Measurements from ENCODE around the gene LDLRAD1. TPM values are rescaled to one million over a fixed set of nuclear protein-coding genes. Genes with fewer than 3 reads are reported as not detected.

The LDLRAD1 gene
- total RNA-seq, 2 donors from 2014 or later = 0.55 to 3.3 TPM

DNA sequence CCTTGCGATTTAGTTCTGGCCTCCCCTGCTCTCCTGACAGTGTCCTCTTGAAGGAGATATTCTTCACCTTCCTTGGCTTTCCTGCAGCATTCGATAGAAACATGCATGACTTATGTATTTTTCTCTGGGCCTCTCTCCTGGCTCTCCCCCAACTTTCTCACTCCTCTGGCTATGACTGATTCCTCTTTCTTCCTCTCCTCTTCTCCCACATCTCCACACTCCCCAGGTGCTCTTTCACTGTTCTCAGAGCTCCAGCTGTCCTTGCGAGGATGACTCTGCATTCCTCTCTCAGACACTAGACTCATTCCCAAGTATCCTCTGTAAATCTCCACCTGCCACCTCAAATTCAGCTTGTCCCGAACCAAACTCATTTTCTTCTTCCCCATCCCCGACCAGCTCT is 53.9 kb downstream of the LDLRAD1 start:
- intact Hi-C loops (cut with DNase I) = no loop called here
- no peak for DNase-seq (ENCODE audit: low spot score)
- Histone ChIP-seq H3K4me1 (replicated peaks) (no peaks in the 10 kb centered on the region), H3K27me3 (replicated peaks; ENCODE audit: insufficient read depth) (no peaks in the 10 kb centered on the region), H3K36me3 (peaks cover 0 to 18% of the 10 kb centered on the region in 2 donors), H3K9me3 (no peaks in the 10 kb centered on the region), H3K27ac (no peak overlapping the region), H3K4me3 (no peak overlapping the region)
- TF ChIP-seq POLR2AphosphoS5 (IDR thresholded peaks at IDR 0.05) = no peak
- TF ChIP-seq, protein P1, sequence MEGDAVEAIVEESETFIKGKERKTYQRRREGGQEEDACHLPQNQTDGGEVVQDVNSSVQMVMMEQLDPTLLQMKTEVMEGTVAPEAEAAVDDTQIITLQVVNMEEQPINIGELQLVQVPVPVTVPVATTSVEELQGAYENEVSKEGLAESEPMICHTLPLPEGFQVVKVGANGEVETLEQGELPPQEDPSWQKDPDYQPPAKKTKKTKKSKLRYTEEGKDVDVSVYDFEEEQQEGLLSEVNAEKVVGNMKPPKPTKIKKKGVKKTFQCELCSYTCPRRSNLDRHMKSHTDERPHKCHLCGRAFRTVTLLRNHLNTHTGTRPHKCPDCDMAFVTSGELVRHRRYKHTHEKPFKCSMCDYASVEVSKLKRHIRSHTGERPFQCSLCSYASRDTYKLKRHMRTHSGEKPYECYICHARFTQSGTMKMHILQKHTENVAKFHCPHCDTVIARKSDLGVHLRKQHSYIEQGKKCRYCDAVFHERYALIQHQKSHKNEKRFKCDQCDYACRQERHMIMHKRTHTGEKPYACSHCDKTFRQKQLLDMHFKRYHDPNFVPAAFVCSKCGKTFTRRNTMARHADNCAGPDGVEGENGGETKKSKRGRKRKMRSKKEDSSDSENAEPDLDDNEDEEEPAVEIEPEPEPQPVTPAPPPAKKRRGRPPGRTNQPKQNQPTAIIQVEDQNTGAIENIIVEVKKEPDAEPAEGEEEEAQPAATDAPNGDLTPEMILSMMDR (IDR thresholded peaks at IDR 0.05) = no peak
- no peak for TF ChIP-seq POLR2A (IDR thresholded peaks at IDR 0.05)
- 85% methylated on average over 5 of the region's 5 CpGs for WGBS

DNA sequence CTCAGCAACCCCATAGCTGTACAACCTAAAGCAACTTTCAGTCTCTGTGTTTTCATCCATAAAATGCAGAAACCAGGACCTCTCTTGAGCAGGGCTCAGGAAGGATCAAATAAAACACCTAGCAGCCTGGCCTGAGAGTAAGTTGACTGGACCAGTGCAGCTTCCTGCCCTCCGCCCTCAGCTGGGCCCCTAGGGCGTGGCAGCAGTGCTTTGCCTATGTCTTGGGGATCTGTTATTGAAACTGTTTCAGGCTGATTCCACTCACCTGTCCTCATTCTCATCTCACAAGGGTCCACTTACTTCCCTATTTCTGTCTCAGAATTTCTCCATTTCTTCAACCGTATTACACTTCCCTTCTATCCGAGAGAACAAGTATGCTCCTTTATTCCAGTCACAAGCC is 54.5 kb downstream of the LDLRAD1 start:
- TF ChIP-seq, protein P1 (IDR thresholded peaks at IDR 0.05) = no peak
- no peak for TF ChIP-seq POLR2A (IDR thresholded peaks at IDR 0.05)
- no peak for DNase-seq (ENCODE audit: low spot score)
- Histone ChIP-seq H3K36me3 (peaks cover 0 to 18% of the 10 kb centered on the region in 2 donors), H3K27ac (no peak overlapping the region), H3K4me1 (replicated peaks) (no peaks in the 10 kb centered on the region), H3K27me3 (replicated peaks; ENCODE audit: insufficient read depth) (no peaks in the 10 kb centered on the region), H3K4me3 (no peak overlapping the region), H3K9me3 (no peaks in the 10 kb centered on the region)
- intact Hi-C loops (cut with DNase I) = no loop called here
- WGBS = 88% methylated on average over 4 of the region's 4 CpGs

DNA sequence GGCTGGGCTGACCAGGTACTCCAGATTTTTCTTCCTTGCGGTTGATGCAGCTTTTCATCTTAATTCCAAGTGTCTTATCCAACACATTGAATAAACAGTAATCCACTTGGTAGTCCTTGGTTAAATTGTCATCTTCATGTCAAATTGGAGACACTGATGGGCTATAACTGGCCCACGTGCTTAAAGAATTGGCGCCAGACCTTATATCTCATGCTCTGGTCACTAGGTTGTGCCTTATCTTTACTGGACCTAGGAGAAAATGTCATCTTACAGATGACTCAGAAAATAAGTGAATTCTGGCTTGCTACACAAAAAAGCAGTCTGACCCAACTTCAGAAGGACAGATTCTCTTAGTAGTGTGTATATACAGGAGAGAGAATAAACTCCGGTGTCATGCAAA is 55.6 kb downstream of the LDLRAD1 start:
- Histone ChIP-seq H3K27ac (no peak overlapping the region), H3K36me3 (peaks cover 0 to 8% of the 10 kb centered on the region in 2 donors), H3K27me3 (replicated peaks; ENCODE audit: insufficient read depth) (no peaks in the 10 kb centered on the region), H3K4me3 (no peak overlapping the region), H3K4me1 (replicated peaks) (peaks cover 1% of the 10 kb centered on the region), H3K9me3 (no peaks in the 10 kb centered on the region)
- 97% methylated on average over 4 of the region's 4 CpGs for WGBS
- intact Hi-C loops (cut with DNase I) = no loop called here
- TF ChIP-seq POLR2A (IDR thresholded peaks at IDR 0.05) = no peak
- DNase-seq (ENCODE audit: low spot score) = no peak

DNA sequence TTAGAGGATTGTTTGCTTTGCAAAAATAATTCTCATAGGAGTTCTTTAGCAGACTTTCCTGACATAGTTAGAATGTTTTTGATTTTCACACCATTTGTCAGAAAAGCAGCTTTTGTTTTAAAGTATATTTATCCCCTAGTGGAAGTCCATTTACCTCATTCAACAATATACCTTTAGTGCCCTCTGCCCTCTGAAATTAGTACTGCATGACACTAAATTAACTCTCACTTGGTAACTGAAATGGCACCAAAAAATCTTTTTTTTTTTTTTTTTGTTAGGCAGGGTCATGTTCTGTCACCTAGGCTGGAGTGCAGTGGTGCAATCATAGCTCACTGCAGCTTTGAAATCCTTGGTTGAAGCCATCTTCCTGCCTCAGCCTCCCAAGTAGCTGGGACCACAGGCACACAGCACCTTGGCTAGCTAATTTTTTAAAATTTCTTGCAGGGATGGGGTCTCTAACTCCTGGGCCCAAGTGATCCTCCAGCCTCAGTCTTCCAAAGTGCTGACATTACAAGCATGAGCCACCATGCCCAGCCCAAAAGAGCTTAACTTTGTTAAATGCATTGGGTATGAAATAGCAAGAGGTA is 58.2 kb downstream of the LDLRAD1 start:
- H3K4me3 ChIP-seq = no peak overlapping the region
- H3K9me3 ChIP-seq = no peaks in the 10 kb centered on the region
- H3K4me1 ChIP-seq (replicated peaks) = peaks cover 6% of the 10 kb centered on the region
- no peak overlapping the region for H3K27ac ChIP-seq
- no peak for DNase-seq (ENCODE audit: low spot score)
- intact Hi-C loops (cut with DNase I) = no loop called here
- TF ChIP-seq, protein P1 (IDR thresholded peaks at IDR 0.05) = peak; percentile 12 to 79 (median 64)
- no peak for TF ChIP-seq POLR2A (IDR thresholded peaks at IDR 0.05)
- H3K36me3 ChIP-seq = no peaks in the 10 kb centered on the region
- H3K27me3 ChIP-seq (replicated peaks; ENCODE audit: insufficient read depth) = no peaks in the 10 kb centered on the region

Small RNA genes lying within 50 kb of the gene (microRNA-seq; reads per million reads assigned to microRNA genes)
- gene MIR4781 = 0.92 reads per million, percentile 7 among the genes with 10 or more reads in this experiment

Other genes starting within 250 kb of the LDLRAD1 start
- 10 to 100 TPM; 15.3 to 20.6 TPM for gene NDC1, start 179.9 kb downstream of the LDLRAD1 start, total RNA-seq
- 100 to 1,000 TPM in 1 of 2 donors, 10 to 100 TPM in 1; 40.0 to 105 TPM for gene YIPF1, start 128.4 kb downstream of the LDLRAD1 start, total RNA-seq
- gene DIO1, start 124.0 kb downstream of the LDLRAD1 start, total RNA-seq = under 1 TPM in 1 of 2 donors, not detected in 1; 0.23 TPM
- gene IFT25, start 72.5 kb downstream of the LDLRAD1 start, total RNA-seq = 10 to 100 TPM; 13.7 to 18.9 TPM
- gene LRRC42, start 71.8 kb downstream of the LDLRAD1 start, total RNA-seq = 10 to 100 TPM; 21.1 to 31.8 TPM
- 100 to 1,000 TPM; 394 to 817 TPM for gene TMEM59, start 35.0 kb upstream of the LDLRAD1 start, total RNA-seq
- 1 to 10 TPM; 2.5 to 5.0 TPM for gene TCEANC2, start 35.4 kb upstream of the LDLRAD1 start, total RNA-seq
- gene CDCP2, start 134.8 kb upstream of the LDLRAD1 start, total RNA-seq = under 1 TPM in 1 of 2 donors, not detected in 1; 0.23 TPM
- 10 to 100 TPM in 1 of 2 donors, 1 to 10 TPM in 1; 6.3 to 10.9 TPM for gene CYB5RL, start 181.8 kb upstream of the LDLRAD1 start, total RNA-seq
- 10 to 100 TPM; 73.7 to 91.5 TPM for gene MRPL37, start 182.0 kb upstream of the LDLRAD1 start, total RNA-seq